ENCODE measurements around the gene ADAT1.

The ADAT1 gene

GRCh38 chr16:75570396-75571065, 52.5 kb downstream of the ADAT1 start:
- H3K4me1 Mint-ChIP-seq, result peaks cover 65% of the 10 kb centered on the region
- no peak overlapping the region for H3K27ac Mint-ChIP-seq
- H3K36me3 Mint-ChIP-seq, result peaks cover 5% of the 10 kb centered on the region
- H3K27me3 Mint-ChIP-seq, result no peaks in the 10 kb centered on the region
- H3K9me3 Mint-ChIP-seq, result no peaks in the 10 kb centered on the region
- no peak overlapping the region for H3K4me3 Mint-ChIP-seq

DNA sequence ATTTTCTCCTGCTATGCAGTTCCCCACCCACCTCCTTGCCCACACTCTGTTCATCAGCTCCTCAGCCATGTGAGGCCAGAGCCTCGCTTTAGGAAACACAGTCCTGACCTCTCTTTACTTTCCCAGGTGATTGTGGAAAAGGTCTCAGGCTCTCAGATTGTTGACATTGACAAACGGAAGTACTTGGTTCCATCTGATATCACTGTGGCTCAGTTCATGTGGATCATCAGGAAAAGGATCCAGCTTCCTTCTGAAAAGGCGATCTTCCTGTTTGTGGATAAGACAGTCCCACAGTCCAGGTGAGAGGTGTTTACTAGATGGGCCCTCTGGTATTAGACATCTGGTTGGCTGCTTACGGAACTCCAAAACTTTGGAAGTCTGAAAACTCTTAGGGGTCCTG, 55.2 kb downstream of the ADAT1 start:
- no peak overlapping the region for H3K27ac Mint-ChIP-seq
- H3K36me3 Mint-ChIP-seq, result peaks cover 1% of the 10 kb centered on the region
- peak overlapping the region; percentile 95 for H3K4me3 Mint-ChIP-seq
- peaks cover 3% of the 10 kb centered on the region for H3K27me3 Mint-ChIP-seq
- H3K9me3 Mint-ChIP-seq, result no peaks in the 10 kb centered on the region
- H3K4me1 Mint-ChIP-seq, result peaks cover 60% of the 10 kb centered on the region

- peaks cover 3% of the 10 kb centered on the region for H3K27me3 Mint-ChIP-seq
- H3K27ac Mint-ChIP-seq, result peak overlapping the region; percentile 35
- H3K4me3 Mint-ChIP-seq, result peak overlapping the region; percentile 95
- H3K4me1 Mint-ChIP-seq, result peaks cover 52% of the 10 kb centered on the region
- H3K36me3 Mint-ChIP-seq, result no peaks in the 10 kb centered on the region
- no peaks in the 10 kb centered on the region for H3K9me3 Mint-ChIP-seq
Measured at GRCh38 chr16:75566758-75567255, 56.3 kb downstream of the ADAT1 start.

GRCh38 chr16:75566040-75566757, 56.9 kb downstream of the ADAT1 start, which contains the start of gene GABARAPL2:
Gene GABARAPL2, plus strand, starts transcription at chr16:75566379. Its CDS starts 108 bp downstream, at chr16:75566487.
- H3K27me3 Mint-ChIP-seq, result peaks cover 3% of the 10 kb centered on the region
- H3K9me3 Mint-ChIP-seq, result no peaks in the 10 kb centered on the region
- peaks cover 48% of the 10 kb centered on the region for H3K4me1 Mint-ChIP-seq
- H3K27ac Mint-ChIP-seq, result peak within 1 kb of the TSS; percentile 81
- H3K36me3 Mint-ChIP-seq, result no peaks in the 10 kb centered on the region
- peak within 1 kb of the TSS; percentile 95 for H3K4me3 Mint-ChIP-seq

DNA sequence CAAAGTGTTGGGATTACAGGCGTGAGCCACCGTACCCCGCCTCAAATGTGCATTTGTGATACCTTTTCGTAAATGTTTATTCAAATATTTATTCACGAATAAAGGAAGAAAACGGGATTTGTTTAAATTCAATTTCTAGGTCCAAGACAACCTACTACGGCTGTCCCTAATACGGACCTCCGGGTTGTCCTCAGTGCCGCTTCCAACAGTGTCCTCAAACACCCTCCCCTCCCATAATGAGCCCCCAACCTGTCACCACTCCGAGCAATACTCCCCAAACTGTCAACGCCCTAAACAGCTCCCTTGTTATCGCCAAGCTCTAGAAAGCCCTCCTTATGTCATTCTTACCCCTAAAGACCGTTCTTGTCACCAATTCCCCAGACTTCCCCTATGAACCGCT, 57.4 kb downstream of the ADAT1 start:
- H3K4me1 Mint-ChIP-seq, result peaks cover 47% of the 10 kb centered on the region

GRCh38 chr16:75559564-75560372, 63.3 kb downstream of the ADAT1 start:
- no peaks in the 10 kb centered on the region for H3K9me3 Mint-ChIP-seq
- peaks cover 10% of the 10 kb centered on the region for H3K4me1 Mint-ChIP-seq
- H3K4me3 Mint-ChIP-seq, result no peak overlapping the region
- H3K27ac Mint-ChIP-seq, result no peak overlapping the region
- H3K27me3 Mint-ChIP-seq, result peaks cover 3% of the 10 kb centered on the region
- H3K36me3 Mint-ChIP-seq, result no peaks in the 10 kb centered on the region

More for the DNA sequence above, 57.4 kb downstream of the ADAT1 start:
- Mint-ChIP-seq H3K9me3 (no peaks in the 10 kb centered on the region), H3K36me3 (no peaks in the 10 kb centered on the region), H3K4me3 (peak overlapping the region; percentile 95), H3K27me3 (peaks cover 3% of the 10 kb centered on the region), H3K27ac (peak overlapping the region; percentile 68)

DNA sequence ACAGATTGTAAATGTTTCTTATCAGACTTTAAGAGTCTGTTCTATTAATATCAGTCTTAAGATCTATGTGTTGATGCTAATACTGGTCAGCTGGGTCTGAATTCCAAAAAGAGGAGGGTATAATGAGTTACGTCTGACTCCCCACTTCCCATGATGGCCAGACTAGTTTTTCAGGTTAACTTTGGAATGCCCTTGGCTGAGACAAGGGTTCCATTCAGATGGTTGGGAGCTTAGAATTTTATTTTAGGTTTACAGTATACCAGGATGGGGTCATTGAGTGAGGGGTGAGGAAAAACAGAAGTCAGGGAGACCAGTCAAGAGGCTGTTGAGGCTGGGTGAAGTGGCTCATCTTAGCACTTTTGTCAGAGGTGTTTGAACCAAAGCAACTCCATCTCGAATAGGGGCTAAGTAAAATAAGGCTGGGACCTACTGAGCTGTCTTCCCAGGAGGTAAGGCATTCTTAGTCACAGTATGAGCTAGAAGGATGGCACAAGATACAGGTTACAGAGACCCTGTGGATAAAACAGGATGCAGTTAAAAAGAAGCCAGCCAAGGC, 64.2 kb downstream of the ADAT1 start:
- no peak overlapping the region for H3K4me3 Mint-ChIP-seq
- H3K36me3 Mint-ChIP-seq, result no peaks in the 10 kb centered on the region
- H3K9me3 Mint-ChIP-seq, result no peaks in the 10 kb centered on the region
- H3K27me3 Mint-ChIP-seq, result no peaks in the 10 kb centered on the region
- peaks cover 7% of the 10 kb centered on the region for H3K4me1 Mint-ChIP-seq
- no peak overlapping the region for H3K27ac Mint-ChIP-seq

- no peaks in the 10 kb centered on the region for H3K9me3 Mint-ChIP-seq
- H3K4me1 Mint-ChIP-seq, result peaks cover 7% of the 10 kb centered on the region
- H3K36me3 Mint-ChIP-seq, result no peaks in the 10 kb centered on the region
- peak overlapping the region; percentile 94 for H3K4me3 Mint-ChIP-seq
- no peaks in the 10 kb centered on the region for H3K27me3 Mint-ChIP-seq
- peak overlapping the region; percentile 76 for H3K27ac Mint-ChIP-seq
Measured at GRCh38 chr16:75556431-75556950, 66.6 kb downstream of the ADAT1 start.

- H3K27ac Mint-ChIP-seq, result peak within 1 kb of the TSS; percentile 76
- H3K9me3 Mint-ChIP-seq, result no peaks in the 10 kb centered on the region
- H3K4me1 Mint-ChIP-seq, result peaks cover 7% of the 10 kb centered on the region
- H3K36me3 Mint-ChIP-seq, result no peaks in the 10 kb centered on the region
- H3K4me3 Mint-ChIP-seq, result peak within 1 kb of the TSS; percentile 94
- H3K27me3 Mint-ChIP-seq, result no peaks in the 10 kb centered on the region
Measured at GRCh38 chr16:75555707-75556430, 67.2 kb downstream of the ADAT1 start, which contains the start of gene TMEM231. Gene TMEM231, minus strand, starts transcription at chr16:75556252. Its CDS starts 43 bp downstream, at chr16:75556209.

GRCh38 chr16:75555213-75555706, 67.8 kb downstream of the ADAT1 start:
- Mint-ChIP-seq H3K36me3 (no peaks in the 10 kb centered on the region), H3K4me3 (peak overlapping the region; percentile 94), H3K27me3 (no peaks in the 10 kb centered on the region), H3K27ac (no peak overlapping the region), H3K9me3 (no peaks in the 10 kb centered on the region), H3K4me1 (peaks cover 7% of the 10 kb centered on the region)

GRCh38 chr16:75552951-75553350, 70.1 kb downstream of the ADAT1 start:
- H3K4me3 Mint-ChIP-seq, result no peak overlapping the region
- no peaks in the 10 kb centered on the region for H3K36me3 Mint-ChIP-seq
- H3K9me3 Mint-ChIP-seq, result no peaks in the 10 kb centered on the region
- H3K4me1 Mint-ChIP-seq, result peaks cover 7% of the 10 kb centered on the region
- H3K27me3 Mint-ChIP-seq, result no peaks in the 10 kb centered on the region
- no peak overlapping the region for H3K27ac Mint-ChIP-seq

DNA sequence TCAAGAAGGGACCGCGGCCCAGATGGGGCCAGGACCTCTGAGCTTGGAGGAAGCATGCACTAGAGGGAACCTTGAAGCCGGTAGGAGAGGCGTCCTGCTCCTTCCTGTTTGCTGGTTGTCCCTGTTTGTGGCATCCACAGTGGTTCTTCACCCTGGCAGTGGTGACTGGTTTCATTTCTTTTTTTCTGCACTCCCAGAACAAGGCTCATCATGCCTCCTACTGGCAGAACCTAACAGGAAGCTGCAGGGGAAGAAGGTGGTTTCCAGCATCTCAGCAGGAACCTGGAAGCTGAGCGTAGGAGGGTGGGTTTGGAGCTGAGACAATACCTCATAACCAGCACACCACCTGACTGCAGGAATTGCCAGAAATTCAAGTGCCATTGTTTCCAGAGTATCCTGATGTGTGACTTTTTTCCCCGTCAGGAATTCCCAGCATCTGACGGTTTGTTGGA, 72.8 kb downstream of the ADAT1 start:
- no peak overlapping the region for H3K4me3 Mint-ChIP-seq
- peaks cover under 1% of the 10 kb centered on the region for H3K4me1 Mint-ChIP-seq
- no peaks in the 10 kb centered on the region for H3K9me3 Mint-ChIP-seq
- no peak overlapping the region for H3K27ac Mint-ChIP-seq
- no peaks in the 10 kb centered on the region for H3K27me3 Mint-ChIP-seq
- H3K36me3 Mint-ChIP-seq, result no peaks in the 10 kb centered on the region
